NCI-H2196 treated with DMSO at 0.1 percent for 48 hours (cell line): ENCODE measurements around the gene FADS3.

Experiments
- DNase-seq: peaks from one replicate; lab custom pipeline; 2025; ENCODE audit not compliant: unreplicated experiment; lab: John Stamatoyannopoulos, UW

FADS3 gene, protein sequence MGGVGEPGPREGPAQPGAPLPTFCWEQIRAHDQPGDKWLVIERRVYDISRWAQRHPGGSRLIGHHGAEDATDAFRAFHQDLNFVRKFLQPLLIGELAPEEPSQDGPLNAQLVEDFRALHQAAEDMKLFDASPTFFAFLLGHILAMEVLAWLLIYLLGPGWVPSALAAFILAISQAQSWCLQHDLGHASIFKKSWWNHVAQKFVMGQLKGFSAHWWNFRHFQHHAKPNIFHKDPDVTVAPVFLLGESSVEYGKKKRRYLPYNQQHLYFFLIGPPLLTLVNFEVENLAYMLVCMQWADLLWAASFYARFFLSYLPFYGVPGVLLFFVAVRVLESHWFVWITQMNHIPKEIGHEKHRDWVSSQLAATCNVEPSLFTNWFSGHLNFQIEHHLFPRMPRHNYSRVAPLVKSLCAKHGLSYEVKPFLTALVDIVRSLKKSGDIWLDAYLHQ

DNA sequence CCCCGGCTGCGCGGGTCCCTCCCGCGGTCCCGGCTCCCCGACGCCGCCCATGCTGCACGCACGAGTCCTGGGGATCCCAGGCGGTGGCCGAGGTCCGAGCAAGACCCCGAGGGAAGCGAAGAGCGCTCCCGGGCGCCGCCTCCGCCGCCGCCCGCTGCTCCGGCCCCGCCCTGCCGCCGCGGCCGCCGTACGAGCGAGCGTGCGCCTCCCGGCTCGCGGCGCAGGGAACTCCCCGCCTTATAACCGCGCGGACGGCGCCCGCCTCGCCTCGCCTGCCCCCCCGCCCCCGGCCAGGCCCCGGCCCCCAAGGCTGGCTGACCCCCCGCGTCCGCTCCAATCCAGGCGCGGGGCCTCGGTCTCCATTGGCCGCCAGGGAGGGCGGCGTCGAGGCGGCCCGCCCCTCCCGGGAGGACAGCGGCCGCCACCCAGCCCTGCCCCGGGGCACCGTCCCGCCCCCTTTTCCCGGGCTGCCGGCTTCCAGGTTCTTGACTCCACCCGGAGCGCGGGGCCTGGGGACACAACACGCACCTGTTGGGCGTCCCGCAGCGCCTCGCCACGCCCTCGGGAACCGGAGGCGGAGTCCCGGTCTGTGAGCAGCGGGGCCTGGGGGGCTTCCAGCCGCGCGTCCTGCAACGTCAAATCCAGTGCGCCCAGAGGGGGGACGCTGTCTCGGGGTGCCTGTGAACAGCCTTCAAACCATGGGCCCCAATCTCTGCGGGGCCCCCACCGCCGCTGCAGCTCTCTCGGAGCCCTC lies at the start of gene FADS3:
Gene FADS3 (minus strand): TSS at position 215 of the 754 bp plus-strand sequence. CDS start 164 bp downstream, at position 51.
- peak; percentile 79 for DNase-seq

DNA sequence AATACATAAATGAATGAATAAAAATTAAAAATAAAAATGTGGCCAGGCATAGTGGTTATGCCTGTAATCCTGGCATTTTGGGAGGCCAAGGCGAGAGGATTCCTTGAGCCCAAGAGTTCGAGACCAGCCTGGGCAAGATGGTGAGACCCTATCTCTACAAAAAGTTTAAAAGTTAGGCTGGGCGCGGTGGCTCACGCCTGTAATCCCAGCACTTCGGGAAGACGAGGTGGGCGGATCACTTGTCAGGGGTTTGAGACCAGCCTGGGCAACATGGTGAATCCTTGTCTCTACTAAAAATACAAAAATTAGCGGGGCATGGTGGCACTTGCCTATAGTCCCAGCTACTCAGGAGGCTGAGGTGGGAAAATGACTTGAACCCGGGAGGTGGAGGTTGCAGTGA lies 49.1 kb upstream of the FADS3 start:
- DNase-seq = no peak

DNA sequence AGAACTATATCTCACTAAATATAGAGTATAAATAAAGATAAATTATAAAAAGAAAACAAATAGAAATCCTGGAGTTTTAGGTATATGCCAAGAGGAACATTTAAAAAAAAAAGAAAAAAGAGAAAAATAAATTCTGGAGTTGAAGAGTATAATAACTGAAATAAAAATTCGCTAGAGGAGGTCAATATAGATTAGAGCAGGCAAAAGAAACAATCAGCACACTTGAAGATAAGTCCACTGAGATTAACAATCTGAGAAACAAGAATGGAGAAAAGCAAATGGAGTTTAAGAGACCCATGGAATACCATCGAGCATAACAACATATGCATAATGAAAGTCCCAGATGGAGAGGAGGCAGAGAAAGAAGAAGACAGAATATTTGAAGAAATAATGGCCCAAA lies 44.5 kb upstream of the FADS3 start:
- no peak for DNase-seq

DNA sequence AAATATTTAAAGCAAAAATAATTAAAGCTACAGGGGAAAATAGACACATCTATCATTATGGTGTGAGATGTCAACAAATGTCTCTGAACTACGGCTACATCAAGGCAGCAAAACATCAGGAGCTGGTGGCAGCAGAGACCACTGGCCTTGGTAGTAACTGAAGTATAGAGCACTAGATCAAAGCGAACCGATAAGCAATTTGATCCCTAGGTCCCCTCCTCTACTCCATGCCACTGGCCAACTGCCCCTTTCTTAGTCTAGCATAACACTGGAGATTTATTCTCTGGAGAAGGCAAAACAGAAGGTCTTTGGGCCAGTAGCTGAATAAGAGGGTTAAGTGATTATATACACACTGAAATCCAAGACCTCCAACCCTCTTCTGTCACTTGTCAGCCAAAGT lies 39.6 kb upstream of the FADS3 start:
- no peak for DNase-seq

DNA sequence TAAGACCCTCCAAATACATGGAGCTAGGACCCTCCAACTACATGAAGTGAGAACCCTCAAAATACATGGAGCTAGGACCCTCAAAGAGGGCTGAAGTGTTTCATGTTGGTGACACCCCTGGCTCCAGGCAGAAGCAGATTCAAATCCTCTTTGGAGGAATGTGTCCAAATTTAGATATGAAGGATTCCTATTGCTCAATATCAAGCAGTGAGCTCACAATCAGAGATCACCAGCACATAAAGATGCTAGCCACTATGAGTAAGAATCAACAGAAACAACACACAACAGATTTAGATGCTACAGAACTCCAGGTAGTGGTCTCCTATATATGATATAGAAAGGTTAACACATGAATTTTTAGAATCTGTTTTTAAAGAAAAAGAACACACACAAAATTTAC lies 37.3 kb upstream of the FADS3 start:
- no peak for DNase-seq

DNA sequence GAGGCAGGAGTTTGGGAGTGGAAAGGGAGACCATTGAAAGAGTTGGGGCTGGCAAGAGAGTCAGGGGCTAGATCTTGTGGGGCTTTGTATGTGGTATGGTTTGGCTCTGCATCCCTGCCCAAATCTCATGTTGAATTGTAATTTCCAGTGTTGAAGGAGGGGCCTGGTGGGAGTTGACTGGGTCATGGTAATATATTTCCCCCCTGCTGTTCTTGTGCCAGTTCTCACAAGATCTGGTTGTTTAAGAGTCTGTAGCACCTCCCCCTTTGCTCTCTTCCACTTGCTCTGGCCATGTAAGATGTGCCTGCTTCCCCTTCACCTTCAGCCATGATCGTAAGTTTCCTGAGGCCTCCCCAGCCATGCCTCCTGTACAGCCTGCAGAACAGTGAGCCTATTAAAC lies 36.2 kb upstream of the FADS3 start:
- no peak for DNase-seq

DNA sequence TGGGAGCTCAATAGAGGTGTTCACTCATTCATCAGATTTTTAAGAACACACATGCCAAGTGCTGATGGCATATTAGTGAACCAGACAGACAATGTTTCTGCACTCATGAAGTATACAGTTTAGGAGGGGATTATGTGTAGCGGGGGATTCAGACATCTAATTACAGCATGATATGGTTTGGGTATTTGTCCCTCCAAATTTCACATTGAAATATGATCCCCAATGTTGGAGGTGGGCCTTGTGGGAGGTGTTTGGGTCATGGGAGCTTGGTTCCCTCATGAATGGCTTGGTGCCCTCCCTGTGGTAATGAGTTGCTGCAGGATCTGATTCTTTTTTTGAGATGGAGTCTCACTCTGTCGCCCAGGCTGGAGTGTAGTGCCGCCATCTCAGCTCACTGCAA lies 34.9 kb upstream of the FADS3 start:
- no peak for DNase-seq

DNA sequence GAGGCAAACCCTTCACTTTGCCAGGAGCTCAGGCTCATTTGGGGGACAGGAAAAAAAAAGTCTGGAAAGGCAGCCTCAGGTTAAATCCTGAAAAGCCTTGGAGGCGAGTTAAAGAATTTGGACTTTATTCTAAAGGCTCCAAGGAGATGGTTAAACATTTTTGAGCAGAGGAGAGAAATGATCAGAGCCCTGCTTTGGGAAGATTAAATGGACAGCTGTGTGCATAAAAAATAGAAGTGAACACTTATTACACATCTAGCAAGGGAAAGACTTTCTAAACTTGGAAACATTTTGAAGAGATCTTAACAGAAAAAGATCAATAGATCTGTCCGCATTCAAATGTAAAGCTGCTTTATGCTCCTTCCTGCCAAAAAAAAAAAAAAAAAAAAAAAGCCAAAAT lies 34.4 kb upstream of the FADS3 start:
- no peak for DNase-seq

DNA sequence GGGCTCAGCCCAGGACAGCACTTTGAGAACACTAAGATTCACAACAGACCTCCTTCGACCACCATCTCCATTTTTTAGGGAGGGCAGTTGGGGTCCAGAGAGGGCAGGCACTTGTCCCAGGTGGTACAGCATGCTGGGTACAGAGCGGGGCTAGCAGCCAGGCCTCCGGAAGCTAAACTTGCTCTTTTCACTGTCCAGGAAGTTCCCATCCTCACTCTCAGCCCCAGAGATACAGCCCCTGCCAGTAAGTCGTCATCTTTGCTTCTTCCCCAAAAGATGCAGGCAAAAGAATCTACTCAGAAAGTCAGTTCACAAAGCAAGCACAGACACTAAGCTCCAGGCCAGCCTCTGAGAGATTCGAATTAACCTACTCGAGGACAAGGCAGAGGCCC lies 32.7 kb upstream of the FADS3 start:
- no peak for DNase-seq

DNA sequence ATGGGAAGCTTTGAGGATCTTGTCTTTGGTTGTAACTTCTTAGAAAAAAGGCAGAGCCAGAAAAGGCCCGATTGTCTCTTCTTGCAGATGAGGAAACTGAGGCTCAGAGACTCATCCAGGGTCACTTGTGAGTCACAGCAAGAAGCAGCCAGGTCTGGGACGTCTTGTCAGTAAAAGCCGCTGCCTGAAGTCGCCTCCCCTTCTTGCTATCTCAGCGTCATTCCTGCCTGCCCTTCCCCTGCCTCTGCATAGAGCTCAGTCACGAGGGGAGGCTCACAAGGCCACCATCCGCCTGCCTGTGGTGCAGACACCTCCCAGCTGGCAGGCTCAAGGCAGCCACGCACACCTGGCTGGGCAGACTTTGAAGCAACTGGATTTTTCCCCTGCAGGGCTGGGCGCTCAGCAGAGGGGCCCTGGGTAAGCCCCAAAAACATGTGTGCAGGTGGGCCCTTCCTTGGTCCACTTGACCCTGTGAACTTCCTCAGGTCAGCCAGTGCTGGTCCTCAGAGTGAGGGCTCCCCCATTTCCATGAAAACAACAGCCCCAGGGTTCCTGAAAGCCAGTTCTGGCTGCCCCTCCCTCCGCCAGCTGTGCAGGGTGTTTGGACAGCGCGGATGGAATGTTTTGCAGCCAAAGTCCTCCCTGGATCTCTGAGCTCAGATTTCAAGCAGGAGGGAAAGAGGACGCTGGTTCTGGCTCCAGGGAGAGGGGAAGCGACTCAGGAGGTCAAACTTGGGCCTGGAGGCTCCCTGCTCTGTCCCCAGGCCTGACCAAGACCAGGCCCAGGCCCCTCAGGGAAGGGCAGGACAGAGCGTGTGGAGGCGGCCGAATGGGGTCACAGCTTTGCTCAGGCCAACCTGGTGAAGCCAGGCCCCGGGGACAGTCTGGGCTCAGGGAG lies 32.1 kb upstream of the FADS3 start:
- DNase-seq = no peak

DNA sequence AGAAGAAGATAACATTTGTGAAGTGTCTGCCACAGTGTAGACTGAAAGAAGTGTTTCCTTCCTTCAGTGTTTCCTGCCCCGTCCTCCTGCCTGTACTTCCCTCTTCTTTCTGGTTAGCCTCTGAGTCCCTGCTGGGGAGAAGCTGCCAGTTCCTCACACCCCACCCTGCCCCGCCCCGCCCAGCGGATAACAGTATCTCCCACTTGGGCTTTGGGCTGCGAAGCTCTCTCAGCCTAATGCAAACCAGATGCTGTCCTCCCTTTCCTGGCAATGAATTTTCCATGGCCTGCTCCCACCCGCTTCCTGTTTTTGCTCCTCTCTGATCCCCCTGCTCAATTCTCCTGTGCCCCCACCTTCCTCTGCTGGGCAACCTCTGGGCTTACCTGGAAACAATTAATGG lies 31.2 kb upstream of the FADS3 start:
- DNase-seq = no peak

DNA sequence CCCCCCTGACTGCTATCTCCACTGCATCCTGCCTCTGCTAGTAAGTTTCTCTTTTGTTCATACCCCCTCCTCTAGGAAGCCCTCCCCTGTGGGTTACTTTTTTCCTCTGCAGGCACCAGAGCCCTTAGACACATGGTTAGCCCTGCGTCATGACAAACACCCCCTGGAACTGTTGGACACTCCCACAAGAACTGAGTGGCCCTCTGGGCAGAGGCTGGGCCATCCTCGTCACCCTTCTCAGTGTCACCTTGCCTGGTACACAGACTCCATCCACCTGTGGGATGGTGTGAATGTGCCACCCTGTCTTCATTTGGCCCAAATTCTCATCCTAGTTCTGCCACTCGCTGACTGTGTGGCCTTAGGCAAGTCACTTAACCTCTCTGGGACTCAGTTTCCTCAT lies 30.1 kb upstream of the FADS3 start:
- no peak for DNase-seq

DNA sequence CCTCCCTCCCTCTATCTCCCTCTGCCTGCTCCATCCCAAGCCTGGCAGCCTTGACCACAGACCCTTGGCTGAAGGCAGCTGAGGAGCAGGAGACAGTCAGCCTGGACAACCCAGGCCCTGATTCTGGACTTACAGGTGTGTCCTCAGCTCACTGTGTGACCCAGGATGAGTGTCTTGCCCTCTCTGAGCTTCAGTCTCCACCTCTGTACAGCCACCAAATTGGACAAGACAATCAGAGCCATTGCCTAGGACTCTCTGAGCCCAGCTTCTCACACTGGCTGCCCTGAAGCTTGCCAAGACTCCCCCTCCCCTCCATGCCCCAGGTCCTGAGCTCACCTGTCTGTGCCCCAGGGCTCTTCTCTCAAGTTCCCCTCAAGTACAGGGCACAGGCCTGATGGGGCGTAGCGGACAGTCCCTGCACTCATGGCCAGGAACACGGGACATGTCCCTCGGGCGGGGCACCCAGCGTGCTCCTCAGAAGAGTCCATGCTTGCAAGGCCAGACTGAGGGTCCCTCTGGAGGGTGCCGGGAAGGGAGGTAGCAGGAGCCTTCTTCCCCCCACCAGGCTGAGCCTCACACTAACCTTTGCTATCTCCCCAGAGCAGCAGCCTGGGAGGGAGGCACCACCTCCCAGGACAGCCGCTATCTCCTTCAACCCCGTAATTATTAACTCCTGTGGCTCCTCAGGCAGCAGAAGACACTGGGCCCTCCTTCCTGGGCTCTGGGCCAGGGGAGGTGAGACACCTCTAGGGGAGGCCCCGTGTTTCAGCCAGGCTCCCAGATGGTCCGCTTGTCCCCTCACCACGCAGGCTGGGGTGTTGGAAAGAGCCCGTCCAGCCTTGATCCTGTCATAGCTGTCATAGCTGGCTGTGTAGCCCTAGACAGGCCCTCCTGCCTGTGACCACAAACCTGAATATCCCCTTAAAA lies 28.6 kb upstream of the FADS3 start:
- no peak for DNase-seq

DNA sequence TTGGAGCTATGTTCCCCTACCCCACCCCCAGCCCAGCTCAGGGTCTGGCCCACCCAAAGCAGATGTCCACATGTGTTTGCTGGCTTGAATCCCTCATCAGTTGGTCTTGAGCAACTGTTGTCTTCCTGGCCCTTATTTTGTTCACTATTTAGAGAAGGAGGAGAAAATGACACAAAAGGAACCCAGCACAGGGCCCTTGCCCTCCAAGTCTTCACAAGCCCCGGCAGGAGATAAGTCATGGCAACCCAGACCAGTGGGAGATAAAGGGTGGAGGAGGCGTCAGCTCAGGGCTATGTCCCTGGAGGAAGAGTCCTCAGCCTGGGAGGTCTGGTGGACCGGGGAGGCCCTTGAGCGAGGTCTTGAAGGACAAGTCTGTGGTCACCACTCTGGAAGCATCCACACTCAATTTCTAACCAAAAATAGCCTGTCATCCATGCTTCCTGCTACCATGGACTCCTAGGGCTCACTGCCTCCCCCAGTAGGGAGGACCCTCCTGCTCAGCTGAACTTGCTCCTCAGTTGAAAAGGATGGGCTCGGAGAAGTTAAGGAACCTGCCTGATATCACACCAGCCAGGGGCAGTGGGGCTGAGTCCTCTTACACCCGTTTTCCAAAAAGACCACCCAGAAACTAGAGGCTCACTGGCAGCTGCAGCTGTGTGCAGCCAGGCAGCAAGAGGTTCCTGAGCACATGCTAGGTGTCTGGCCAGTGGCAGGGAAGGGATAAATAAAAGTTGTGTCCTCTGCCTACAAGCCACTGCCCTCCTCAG lies 27.8 kb upstream of the FADS3 start:
- no peak for DNase-seq

DNA sequence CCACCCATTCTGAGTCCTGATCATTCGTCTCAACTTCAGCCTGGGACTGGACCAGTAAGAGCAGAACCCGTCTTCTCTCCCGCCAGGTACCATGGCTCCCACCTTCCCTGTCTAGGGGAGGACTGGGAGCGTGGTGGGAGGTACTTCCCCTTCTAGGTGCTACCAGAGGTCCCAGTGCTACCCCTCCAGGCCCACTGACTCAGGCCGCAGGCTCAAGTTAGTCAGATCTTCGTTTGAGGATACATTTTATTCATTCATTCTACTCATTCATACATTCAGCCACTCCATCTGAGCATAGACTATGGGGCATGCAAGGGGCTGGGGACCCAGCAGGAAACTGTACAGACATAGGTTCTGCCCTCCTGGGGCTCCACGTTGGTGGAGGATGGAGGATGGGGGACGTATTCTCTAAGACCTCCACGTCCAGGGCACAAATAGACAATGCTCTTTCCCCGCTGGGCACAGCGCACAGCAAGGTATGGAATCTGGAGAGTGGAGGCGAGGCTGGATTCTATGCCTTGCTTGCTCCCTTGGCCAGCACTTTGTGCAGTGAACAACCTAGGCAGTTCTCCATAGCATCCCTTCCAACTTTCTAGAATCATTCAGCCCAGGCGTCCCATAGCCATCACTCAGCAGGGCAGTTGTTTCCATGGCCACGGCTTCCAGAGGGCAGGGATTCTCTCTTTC lies 27.0 kb upstream of the FADS3 start:
- DNase-seq = no peak

DNA sequence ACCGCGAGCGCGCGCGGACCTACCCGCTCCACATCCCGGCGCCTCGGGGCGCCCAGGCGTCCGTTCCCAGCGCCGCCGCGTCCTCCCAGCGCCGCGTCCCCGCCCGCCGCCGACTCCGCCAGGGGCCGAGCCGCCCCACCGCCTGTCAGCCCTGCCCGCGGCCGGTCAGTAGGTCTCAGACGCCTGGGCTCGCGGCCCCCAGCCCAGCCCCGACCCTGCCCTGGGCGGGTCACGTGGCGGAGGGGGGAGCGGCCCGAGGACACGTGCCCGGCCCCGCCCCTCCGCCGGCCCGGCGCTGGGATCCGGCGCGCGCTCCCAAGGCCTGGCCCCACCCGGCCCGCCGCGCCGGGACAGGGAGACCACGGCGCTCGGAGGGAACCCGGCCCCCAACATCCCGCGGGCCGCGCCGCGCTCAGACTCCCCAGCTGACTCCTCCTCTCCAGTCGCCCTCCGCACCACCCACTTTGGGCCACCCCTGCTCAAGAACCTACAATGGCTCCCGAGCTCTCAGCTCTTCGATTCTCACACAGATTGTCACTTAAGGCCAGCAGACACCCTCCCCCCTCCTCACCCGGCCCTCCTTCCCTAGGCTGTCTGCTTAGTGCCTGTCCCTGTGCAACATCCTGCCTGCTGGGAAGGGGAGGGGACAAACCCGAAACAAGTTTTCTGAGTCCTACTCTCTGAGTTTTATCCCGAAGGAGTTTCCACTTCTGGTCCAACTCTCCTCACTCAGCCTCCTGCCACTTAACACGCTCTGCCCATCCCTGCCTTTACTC lies 26.2 kb upstream of the FADS3 start, which contains the start of gene RAB3IL1:
Gene RAB3IL1 (minus strand): TSS at position 233 of the 776 bp plus-strand sequence. CDS start 199 bp downstream, at position 34.
- peak; percentile 9 for DNase-seq

DNA sequence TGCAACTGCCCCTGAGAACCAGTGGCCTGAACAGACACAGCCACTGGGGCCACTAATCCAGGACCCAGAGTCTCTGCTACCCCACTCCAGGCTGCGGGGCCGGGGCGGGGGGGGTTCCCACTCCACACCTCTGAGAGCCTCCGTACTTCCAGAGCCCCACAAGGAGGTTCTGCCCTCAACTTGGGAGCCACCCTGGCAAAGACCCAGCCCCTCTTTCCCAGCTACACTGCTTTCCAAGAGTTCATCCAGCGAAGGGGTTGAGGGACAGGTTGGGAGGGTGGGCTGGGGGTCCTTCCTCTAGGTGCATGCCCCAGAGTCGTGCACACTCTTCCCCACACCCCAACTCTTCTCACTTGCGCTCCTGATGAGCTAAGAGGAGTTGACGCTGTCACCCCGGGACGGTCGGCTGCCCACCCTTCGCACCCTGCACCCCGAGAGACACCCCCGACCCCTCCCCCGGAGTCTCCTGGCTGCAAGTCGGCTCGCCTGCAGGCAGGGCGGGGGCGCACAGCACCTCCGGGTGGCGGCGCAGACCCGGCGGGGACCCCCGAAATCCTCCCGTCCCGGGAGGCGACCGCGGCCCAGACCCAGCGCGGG lies 25.5 kb upstream of the FADS3 start:
- no peak for DNase-seq
